Embryonic facial prominence (tissue), 1 donor: ENCODE results near the gene IER3IP1.
"Not testable (repeated sequence)": the region's sequence is repeated elsewhere in the genome, so short reads cannot be mapped to it uniquely, and the experiment has no call there.

Experiments
- DNase-seq: peaks from one replicate; pipeline ENCODE4 v3.0.0-alpha.2; 2016; ENCODE audit errors: extremely low spot score

The IER3IP1 gene

GRCh38 chr18:47160256-47160655, 15.9 kb downstream of the IER3IP1 start:
- no peak for DNase-seq

GRCh38 chr18:47158404-47158803, 17.8 kb downstream of the IER3IP1 start:
- not testable (repeated sequence) for DNase-seq

DNA sequence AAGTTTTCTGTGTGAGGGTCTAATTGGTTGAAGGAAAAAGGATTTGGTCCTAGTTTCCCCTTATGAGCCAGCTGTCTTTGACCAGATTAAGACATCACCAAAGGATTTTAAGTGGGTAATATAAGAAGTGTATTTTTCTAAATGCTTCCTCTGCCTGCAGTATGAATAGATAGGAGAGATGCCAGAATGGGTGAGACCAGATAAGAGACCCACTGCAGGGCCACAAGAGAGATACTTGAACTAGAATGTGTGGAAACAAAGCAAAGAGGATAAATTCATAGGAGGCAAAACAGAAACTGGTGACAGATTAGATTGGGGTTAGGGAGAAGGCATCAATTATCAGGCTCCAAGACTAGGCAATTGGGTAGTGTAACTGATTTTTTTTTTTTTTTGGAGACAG, 24.7 kb downstream of the IER3IP1 start:
- no peak for DNase-seq

- no peak for DNase-seq
Measured at GRCh38 chr18:47150824-47151366, 25.3 kb downstream of the IER3IP1 start.

GRCh38 chr18:47150029-47150823, 25.9 kb downstream of the IER3IP1 start, which contains the start of gene HDHD2:
TSS of gene HDHD2 (minus strand) at chr18:47150500. CDS start at chr18:47136439, 14,061 bp downstream.
- DNase-seq, result peak; percentile 59

GRCh38 chr18:47149457-47150028, 26.6 kb downstream of the IER3IP1 start:
- DNase-seq, result no peak

GRCh38 chr18:47146206-47146605, 30.0 kb downstream of the IER3IP1 start:
- no peak for DNase-seq

DNA sequence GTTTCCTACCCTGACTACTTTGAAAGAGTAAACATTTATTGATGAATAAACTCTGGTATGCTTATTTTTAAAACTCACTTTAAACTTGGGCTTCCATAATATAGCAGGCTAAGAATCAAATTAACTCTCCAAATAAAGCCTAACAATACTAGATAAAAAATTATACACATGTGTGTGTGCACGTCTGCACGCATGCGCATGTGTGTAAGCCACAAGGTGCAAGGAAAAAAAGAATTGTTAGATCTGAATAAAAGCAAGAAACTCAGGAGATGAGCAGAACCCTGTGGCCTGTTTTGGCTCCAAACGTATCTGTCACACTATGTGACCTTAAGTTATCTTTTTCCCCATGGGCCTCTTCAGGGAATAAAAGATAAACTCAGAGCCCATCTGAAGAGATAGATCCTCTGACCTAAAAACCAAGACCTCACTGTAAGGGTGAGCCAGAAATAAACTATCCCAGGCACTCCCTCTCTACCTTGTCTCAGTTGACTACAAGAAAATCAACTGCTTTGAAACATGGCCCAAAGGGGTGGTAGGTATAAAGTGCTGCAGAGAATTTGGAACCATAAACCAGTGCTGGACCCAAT, 32.2 kb downstream of the IER3IP1 start:
- no peak for DNase-seq

GRCh38 chr18:47143153-47143552, 33.0 kb downstream of the IER3IP1 start:
- no peak for DNase-seq

GRCh38 chr18:47141289-47141688, 34.9 kb downstream of the IER3IP1 start:
- no peak for DNase-seq

- DNase-seq, result no peak
Measured at GRCh38 chr18:47121146-47121545, 55.0 kb downstream of the IER3IP1 start.

DNA sequence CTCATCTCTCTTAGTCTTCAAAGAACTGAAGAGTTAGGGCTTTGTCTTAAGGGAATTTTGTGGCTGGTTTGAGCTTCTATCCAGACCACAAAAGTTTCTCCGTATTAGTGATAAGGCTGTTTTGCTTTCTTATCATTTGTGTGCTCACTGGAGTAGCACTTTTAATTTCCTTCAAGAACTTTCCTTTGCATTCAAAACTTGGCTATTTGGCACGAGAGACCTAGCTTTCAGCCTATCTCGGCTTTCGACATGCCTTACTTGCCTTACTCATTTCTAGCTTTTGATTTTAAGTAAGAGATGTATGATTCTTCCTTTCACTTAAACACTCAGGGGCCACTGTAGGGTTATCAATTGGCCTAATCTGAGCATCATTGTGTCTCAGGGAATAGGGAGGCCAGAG, 55.7 kb downstream of the IER3IP1 start:
- DNase-seq, result no peak

GRCh38 chr18:47118981-47119380, 57.2 kb downstream of the IER3IP1 start:
- DNase-seq, result no peak

- DNase-seq, result no peak
Measured at GRCh38 chr18:47115205-47115604, 61.0 kb downstream of the IER3IP1 start.

DNA sequence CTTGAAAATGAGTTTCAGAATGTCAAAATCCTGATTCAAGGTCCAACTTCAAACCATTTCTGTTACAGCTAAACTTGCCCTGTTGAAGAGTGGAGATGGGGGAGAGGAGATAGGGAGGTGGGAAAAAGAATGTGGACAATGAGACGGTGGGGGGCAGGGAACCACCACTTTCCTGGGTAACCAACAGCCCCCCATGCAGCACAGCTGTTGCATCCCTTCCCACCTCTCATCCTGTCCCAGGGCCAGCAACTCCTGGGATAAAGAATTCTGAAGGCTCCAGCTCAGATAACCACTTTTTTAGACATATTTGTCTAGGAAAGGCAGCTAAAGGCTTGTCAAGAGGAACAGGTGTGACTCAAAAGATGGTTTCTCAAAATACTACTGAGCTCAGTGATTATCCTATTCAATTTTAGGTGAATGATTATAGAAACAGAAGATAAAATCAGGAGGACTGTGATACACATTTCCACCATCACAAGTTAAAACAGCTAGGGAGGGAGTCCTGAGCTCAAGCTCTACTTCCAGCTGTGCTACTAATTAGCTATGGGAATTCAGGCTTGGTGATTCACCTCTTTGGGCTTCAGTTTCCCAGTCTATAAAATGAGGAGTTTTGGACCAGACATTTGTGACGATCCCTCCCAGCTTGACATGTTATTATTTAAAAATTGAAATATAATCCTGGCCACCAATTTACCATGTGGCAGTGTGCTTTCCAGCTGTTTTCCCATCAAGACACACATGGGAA, 62.2 kb downstream of the IER3IP1 start:
- no peak for DNase-seq

- DNase-seq, result no peak
Measured at GRCh38 chr18:47110492-47111274, 65.5 kb downstream of the IER3IP1 start.

DNA sequence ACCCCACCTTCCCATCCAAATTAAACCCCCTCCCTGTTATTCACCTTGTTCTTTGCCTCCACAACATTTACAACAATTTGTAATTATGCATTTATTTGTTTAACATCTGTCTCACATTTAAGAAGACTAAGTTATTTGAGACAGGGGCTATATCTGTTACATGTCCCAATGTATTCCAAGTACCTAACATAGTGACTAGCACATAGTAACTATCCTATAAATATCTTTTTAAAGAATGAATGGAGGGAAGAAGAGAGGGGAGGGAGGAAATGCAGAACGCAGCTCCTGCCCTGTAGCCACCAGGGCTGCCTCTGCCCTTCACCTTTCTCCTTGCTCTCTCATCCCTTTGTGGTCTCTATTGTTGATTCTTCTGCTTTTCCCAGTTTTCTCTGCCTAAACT, 66.4 kb downstream of the IER3IP1 start:
- no peak for DNase-seq

DNA sequence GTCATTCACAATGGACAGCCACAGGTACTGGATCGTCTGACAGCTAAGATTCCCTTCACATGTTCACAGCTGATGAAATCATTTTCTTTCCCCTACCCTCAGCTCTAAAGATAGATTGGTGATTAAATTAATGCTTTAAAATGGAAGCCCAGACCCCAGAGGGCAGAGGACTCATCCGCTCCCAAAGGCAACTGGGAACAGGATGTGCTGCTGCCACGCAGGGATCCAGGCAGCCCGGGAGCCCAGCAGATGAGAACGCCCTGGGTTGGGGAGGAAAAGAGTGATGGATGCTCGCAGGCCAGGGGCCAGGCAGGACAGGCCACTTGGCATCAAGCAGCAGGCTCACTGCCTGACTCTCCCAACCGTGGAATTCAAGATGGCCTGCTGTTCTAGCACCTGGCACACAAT, 67.2 kb downstream of the IER3IP1 start:
- DNase-seq, result no peak

- DNase-seq, result no peak
Measured at GRCh38 chr18:47108373-47108772, 67.8 kb downstream of the IER3IP1 start.
